Measurements from ENCODE around the gene DGKI. TPM values are rescaled to one million over a fixed set of nuclear protein-coding genes. Genes with fewer than 3 reads are reported as not detected.

Gene DGKI
- total and polyA plus RNA-seq, 3 donors from 2014 or later, result 3.2 to 6.6 (median 4.3) TPM

- H3K27ac ChIP-seq, result no peak overlapping the region
- 85 to 94% methylated on average over 6 of the region's 6 CpGs for WGBS, 2 donors
- intact Hi-C loops (cut with DNase I; ENCODE audit: low total_unique reads), result no loop called here
- no peaks in the 10 kb centered on the region for H3K27me3 ChIP-seq
- H3K4me1 ChIP-seq, result no peaks in the 10 kb centered on the region
- no peak for DNase-seq
- no peak for TF ChIP-seq CTCF (IDR thresholded peaks at IDR 0.05)
- TF ChIP-seq POLR2A (IDR thresholded peaks at IDR 0.05), result no peak
- H3K9me3 ChIP-seq, result no peaks in the 10 kb centered on the region
- H3K36me3 ChIP-seq (ENCODE audit: low read depth, missing control alignments), result no peaks in the 10 kb centered on the region
- no peak overlapping the region for H3K4me3 ChIP-seq
These were observed 500.9 kb downstream of the DGKI start for GRCh38 chr7:137345799-137346449.

GRCh38 chr7:137343281-137343841 is 503.4 kb downstream of the DGKI start, which contains the start of gene PTN:
Gene PTN (minus strand): TSS chr7:137343733. CDS start chr7:137254973, 88,760 bp downstream.
- intact Hi-C loops (cut with DNase I; ENCODE audit: low total_unique reads), result no loop called here
- peak within 1 kb of the TSS; percentile 20 to 58 for H3K4me3 ChIP-seq
- no peaks in the 10 kb centered on the region for H3K36me3 ChIP-seq (ENCODE audit: low read depth, missing control alignments)
- no peaks in the 10 kb centered on the region for H3K27me3 ChIP-seq
- H3K9me3 ChIP-seq, result no peaks in the 10 kb centered on the region
- 0 to 1% methylated on average over 23 of the region's 23 CpGs for WGBS, 2 donors
- H3K27ac ChIP-seq, result peak within 1 kb of the TSS in 1 of 2 donors; percentile 21
- TF ChIP-seq CTCF (IDR thresholded peaks at IDR 0.05) (no peak), POLR2A (IDR thresholded peaks at IDR 0.05) (no peak)
- peak; percentile 62 for DNase-seq
- no peaks in the 10 kb centered on the region for H3K4me1 ChIP-seq

GRCh38 chr7:137342828-137343261 is 503.9 kb downstream of the DGKI start:
- no peak for TF ChIP-seq CTCF (IDR thresholded peaks at IDR 0.05)
- no peak for TF ChIP-seq POLR2A (IDR thresholded peaks at IDR 0.05)
- no peaks in the 10 kb centered on the region for H3K9me3 ChIP-seq
- 14 to 17% methylated on average over 5 of the region's 5 CpGs for WGBS, 2 donors
- H3K27ac ChIP-seq, result peak overlapping the region in 1 of 2 donors; percentile 21
- H3K27me3 ChIP-seq, result no peaks in the 10 kb centered on the region
- intact Hi-C loops (cut with DNase I; ENCODE audit: low total_unique reads), result no loop called here
- peak; percentile 21 for DNase-seq
- H3K4me3 ChIP-seq, result peak overlapping the region; percentile 20 to 58
- H3K36me3 ChIP-seq (ENCODE audit: low read depth, missing control alignments), result no peaks in the 10 kb centered on the region
- H3K4me1 ChIP-seq, result no peaks in the 10 kb centered on the region

GRCh38 chr7:137342265-137342664 is 504.5 kb downstream of the DGKI start:
- no peaks in the 10 kb centered on the region for H3K27me3 ChIP-seq
- H3K9me3 ChIP-seq, result no peaks in the 10 kb centered on the region
- DNase-seq, result no peak
- TF ChIP-seq POLR2A (IDR thresholded peaks at IDR 0.05) (no peak), CTCF (IDR thresholded peaks at IDR 0.05) (no peak)
- intact Hi-C loops (cut with DNase I; ENCODE audit: low total_unique reads), result no loop called here
- H3K27ac ChIP-seq, result no peak overlapping the region
- H3K4me1 ChIP-seq, result no peaks in the 10 kb centered on the region
- no peaks in the 10 kb centered on the region for H3K36me3 ChIP-seq (ENCODE audit: low read depth, missing control alignments)
- no peak overlapping the region for H3K4me3 ChIP-seq
- 47 to 55% methylated on average over 3 of the region's 3 CpGs for WGBS, 2 donors
